NCI-H1694 treated with DMSO at 0.1 percent for 48 hours (cell line): Measurements from ENCODE around the gene IRF1.

Experiments
- DNase-seq: peaks from one replicate; lab custom pipeline; 2025; lab: John Stamatoyannopoulos, UW

IRF1 gene

DNA sequence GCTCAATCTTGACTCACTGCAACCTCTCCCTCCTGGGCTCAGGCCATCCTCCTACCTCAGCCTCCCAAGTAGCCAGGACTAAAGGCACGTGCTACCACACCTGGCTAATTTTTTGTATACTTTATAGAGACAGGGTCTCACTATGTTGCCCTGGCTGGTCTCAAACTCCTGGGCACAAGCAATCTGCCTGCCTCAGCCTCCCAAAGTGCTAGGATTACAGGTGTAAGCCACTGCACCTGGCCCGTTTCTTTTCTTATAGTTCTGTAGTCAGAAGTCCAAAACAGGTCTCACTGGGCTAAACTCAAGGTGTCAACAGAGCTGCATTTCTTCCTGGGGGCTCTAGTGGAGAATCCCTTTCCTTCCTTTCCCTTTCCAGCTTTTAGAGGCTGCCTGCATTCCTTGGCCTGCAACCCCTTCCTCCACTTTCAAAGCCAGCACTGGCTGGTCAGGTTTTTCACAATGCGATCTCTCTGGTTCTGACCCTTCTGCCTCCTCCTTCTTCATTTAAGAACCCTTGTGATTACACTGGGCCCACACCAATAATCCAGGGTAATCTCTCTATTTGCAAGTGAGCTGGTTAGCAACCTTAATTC, 16.3 kb downstream of the IRF1 start:
- DNase-seq: no peak

DNA sequence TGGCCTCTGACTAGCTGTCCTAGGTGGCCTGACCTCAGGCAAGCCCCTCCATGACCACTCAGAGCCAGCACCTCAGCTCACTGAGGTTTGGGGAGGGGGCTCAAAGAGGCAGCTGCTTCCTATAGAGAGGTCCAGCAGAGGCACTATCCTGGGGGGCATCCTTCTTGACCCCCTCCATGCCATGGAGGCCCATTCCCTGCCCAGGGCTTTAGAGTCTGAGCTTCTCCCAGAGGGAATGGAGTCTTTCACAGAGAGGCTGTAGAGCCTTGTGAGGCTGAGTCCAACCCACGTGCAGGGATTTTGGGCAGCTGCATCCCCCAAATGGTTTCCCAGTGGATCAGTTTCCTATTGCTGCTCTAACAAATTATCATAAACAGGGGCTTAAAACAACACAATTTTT, 16.9 kb downstream of the IRF1 start:
- no peak for DNase-seq

DNA sequence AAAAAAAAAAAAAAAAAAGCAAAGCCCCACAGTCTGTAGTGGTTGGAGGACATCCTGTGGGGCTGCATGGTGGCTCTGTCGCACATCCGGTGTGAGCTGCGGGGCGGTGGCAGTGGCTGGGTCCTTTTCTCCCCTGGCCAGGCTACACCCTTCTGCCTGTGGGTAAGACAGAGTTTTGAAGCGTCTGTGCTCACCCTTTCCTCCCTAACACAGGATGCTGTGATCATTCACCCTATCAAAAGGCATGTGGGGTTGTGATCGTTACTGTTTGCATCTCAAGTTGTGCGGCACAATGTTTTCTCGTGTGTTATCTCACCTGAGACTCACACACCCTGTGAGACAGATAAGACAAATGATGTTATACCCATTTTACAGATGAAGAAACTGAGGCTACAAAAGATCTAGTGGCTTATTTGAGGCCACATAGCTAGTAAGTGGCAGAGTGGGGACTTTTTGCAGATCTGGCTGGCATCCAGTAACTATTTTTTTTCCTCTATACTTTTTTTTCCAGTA, 17.5 kb downstream of the IRF1 start:
- DNase-seq: no peak

DNA sequence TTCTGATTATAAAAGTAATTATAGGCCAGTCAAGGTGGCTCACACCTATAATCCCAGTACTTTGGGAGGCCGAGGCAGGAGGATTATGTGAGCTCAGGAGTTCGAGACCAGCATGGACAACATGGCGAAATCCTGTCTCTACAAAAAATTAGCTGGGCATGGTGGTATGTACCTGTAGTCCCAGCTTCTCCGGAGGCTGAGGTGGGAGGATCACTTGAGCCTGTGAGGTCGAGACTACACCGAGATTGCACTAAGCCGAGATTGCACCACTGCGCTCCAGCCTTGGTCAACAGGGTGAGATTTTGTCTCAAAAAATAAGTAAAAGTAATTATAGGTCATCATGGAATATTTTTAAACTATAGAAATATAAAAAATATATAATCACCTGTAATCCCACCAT, 18.1 kb downstream of the IRF1 start:
- no peak for DNase-seq

DNA sequence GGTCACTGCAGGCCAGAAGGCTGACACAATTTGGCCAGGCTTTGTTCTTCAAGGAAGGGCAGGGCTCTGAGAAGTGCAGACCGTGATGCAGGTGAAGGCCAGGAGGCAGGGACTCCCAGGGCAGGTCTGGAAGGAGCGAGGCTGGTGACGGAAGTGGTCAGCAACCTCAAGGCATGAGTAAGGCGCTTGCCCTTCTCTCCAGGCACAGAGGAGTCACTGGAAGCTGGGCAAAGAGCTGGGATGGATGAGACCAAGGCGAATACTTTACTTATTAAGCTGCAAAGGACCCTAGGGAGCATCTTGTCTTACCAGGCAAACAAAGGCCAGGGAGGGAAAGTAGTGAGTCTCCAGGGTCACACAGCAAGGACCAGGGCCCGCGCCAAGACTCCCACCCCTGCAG, 18.6 kb downstream of the IRF1 start:
- no peak for DNase-seq

DNA sequence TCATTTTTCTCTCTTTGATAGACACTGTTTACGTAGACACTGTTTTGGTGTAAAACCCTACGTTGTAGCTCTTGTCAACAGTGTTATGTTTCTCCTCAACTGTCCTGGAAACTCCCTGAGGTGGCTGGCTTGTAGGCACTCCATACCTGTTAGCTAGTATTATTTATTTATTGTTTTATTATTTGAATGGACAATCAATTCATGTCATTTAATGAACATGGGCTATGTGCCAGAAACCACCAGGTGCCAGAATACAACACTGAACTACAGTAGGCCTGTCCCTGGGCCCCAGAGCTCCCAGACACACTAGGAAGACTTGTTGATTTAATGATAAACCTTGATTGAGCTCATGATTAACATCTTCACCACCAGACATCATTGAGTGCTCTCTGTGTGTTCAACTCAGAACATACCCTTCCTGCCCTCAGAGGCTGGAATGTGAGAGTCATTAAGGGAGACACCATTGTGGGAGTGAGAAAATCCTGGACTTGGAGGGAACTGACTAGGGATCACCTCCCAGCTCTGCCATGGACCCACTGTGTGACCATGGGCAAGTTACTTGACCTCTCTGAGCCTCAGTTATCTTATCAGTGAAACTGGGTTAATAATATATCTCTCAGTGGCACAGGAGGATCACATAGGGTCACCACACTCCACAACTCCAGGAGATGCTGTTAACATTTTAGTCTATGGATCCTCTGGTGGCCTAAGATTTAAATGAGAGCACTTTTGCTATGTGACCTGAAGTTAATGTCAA, 19.2 kb downstream of the IRF1 start:
- no peak for DNase-seq

GRCh38 chr5:132470596-132470995, 20.0 kb downstream of the IRF1 start:
- DNase-seq: no peak

DNA sequence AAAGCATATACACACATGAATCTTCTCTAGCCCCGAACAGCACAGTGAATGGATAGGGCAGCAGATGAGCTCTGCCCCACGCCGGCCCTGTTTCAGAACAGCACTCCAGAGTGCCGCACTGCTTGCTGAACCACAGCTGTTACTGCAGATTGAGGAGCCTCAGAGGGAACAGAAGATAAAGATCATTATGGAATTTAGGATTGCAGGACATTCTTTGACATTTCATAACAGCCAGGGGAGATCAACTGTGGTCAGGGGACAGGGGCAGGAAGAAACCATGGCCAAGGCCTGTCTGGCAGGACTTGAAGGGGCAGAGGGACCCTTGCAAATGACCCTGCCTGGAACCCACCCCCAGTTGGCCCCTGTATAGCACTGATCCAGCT, 20.6 kb downstream of the IRF1 start:
- peak; percentile 29 for DNase-seq

DNA sequence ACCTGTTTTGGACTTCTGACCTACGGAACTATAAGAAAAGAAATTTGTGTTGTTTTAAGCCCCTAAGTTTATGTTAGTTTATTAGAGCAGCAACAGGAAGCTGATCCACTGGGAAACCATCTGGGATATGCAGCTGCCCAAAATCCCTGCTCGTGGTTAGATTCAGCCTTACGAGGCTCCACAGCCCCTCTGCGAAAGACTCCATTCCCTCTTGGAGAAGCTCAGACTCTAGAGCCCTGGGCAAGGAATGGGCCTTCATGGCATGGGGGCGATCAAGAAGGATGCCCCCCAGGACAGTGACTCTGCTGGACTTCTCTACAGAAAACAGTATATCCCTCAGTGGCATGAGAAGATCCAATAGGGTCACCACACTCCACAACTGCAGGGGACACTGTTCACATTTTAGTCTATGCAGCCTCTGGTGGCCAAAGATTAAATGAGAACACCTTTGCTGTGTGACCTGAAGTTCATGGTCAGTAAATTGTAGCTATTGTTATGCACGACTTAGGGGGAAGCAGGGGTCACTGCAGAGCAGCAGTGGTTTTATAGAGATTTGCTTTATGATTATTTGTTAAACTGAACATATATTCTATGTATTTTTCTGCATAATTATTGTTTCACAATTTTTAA, 21.1 kb downstream of the IRF1 start:
- DNase-seq: no peak

DNA sequence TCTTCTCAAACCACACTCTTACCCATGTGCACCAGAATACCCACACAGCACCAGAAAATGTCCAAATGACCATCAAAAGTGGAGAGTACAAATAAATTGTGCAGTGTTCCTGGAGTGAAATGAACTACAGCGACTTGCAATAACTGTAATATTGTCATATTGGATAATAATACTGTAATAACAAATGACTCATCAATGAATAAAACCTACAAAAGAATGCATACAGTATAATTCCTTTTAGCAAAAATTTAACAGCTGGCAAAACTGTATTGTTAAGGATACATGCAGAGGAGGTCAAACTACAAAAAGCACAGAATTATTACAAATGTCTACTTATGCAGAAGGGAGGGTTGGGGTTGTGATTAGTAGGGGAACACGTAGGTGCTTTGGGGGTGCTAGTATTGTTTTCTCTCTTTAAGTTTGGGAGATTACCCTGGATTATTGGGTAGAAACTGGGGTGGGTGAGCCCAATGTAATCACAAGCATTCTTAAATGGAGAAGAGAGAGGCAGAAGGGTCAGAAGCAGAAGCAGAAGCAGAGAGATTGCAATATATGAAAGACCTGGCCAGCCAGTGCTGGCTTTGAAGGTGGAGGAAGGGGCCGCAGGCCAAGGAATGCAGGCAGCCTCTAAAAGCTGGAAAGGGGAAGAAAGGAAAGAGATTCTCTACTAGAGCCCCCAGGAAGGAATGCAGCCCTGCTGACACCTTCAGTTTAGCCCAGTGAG, 21.8 kb downstream of the IRF1 start:
- no peak for DNase-seq

DNA sequence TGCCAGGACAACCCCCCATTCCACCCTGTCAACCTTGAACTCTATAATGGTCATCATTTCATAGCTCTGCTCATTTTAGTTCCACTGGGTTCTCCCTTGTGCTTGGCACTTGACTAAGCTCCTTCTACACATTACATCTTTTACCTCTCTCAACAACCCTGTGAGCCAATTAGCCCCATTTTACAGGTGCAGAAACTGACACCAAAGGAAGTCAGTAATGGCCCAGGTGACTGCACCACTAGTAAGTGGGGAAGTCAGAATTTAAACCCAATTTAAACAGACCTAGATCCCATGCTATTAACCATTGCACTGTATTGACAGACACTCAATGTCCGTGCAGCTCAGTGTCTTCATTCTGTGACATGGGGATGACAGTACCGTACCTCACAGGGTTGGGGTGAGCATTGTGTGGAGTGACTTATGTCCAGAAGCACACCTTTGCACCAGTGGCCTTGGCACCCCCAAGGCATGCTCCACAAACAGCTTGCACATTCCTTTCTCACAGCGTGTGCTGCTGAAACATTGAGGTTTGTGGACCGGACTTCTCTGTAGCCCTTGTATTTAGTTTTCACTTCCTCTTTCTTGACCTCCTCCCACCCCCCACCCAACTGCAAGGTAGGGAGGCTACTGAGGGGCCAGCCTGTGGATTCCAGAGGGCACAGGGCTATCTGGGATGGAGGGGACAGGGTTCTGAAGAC, 23.1 kb downstream of the IRF1 start:
- DNase-seq: no peak

- DNase-seq: peak; percentile 31
These were observed 23.9 kb downstream of the IRF1 start for GRCh38 chr5:132466433-132467286.

DNA sequence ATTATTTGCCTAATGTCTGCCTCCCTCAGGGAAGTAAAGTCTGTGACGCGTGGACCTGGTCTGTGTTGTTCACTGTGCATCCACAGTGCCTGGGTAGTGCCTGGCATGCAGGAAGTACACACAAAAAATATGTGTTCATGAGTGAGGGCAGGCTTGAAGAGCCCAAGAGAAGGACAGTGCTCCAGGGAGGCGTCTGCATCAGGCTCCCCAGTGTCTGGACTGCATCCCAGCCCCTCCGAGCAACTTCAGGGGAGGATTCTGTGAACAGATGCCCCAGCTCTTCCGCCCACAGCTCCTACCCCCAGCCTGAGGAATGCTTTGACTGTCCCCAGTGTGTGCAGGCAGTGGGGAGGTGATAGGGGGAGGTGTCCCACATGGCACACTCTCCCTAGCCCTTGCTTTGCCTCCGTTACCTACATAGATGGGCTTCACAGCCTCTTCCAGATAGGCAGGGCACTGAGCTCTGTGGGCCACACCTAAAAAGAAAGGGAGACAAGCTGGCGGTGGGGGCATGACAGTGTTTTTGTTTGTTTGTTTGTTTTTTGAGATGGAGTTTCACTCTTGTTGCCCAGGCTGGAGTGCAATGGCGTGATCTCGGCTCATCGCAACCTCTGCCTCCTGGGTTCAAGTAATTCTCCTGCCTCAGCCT, 25.4 kb downstream of the IRF1 start:
- DNase-seq: peak; percentile 23

DNA sequence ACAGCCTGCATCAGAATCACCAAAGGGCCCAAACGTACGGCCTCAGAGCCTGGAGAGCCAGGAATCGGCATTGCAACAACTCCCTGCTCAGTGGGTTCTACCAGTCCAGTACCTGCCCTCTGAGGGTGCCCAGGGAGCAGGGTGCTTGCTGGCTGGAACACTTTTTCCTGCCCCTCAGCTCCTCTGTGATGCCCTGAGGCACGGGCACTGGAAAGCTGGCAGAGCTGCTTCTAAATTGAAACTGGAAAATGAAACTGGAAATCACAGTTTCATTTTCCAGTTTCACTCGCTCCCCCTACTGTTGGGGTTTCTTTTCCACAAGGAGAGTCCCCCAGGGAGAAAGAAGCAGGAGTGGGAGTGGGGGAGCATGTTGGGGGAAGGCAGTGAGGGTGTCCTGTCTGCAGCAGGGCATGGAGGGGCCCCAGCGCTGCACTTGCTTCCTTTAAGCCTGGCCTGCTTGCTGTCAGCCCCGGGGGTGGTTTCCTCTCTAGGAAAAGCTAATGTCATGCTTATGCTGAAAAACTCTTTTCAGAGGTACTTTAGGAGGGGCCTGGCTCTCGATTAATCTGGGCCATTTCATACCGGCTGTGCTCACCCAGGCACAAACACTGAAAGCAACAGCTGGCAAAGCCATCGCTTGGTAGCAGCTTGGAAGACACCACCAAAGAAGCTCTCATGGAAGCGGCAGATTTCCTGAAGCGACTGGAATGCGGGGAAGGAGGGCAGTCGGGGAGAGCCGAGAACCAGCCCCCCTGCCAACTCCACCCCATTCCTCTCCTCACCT, 26.2 kb downstream of the IRF1 start:
- DNase-seq: peak; percentile 73

DNA sequence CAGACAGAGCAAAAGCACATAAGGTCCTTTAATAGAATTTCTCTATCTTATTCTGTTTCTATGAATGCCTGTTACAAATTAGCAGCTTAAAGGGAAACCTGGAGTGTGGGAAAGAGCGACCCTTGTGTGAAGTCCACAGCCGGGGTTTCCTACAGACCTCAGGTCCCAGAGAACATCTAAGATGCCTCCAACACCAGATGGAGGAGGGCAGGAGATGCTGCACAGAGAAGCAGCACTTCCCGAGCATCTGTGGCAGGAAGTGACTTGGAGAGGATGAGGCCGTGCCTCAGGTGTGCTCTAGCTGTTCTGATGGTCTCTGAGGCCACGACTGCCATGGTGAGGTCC, 26.8 kb downstream of the IRF1 start:
- no peak for DNase-seq

DNA sequence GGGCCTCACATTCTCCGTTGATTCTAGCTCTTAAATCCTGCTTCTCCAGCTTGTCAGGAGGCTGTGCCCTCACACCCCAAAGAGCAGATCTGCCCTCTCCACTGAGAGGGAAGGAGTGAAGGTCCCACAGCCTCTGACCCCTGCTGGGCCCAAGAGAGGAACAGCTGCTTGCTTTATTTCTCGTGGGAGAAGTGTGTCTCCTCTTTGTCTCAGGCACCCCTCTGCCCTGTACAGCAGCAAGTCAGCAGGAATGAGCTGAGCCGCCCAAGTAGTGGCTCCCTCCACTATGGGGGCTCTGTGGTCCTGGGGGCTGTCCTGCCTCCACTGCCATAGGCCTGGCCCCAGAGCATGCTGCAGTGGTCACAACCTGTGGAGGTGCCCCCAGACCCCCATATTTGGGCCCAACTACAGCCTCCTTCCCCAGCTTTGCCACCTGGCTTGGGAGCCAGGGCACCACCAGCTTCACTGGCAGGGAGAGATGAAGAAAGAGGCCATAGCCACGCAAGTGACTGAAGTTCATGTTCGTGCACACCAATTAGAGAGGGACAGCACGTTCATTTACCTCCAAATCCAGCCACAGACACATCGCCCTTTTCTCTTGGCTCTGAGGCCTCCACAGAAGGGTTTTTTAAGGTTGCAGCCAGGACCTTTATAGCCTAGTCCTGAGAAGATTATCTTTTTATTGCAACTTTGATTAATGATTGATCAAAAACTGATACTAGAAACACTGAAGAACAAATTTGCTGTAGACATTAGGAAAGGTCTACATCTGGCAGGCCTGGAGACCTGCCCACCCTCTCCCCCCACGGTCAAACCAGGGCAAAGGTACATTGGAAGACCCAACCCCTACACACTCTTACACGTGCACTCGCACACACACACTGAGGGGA, 27.5 kb downstream of the IRF1 start:
- DNase-seq: no peak

GRCh38 chr5:132462333-132462732, 28.2 kb downstream of the IRF1 start:
- DNase-seq: no peak

DNA sequence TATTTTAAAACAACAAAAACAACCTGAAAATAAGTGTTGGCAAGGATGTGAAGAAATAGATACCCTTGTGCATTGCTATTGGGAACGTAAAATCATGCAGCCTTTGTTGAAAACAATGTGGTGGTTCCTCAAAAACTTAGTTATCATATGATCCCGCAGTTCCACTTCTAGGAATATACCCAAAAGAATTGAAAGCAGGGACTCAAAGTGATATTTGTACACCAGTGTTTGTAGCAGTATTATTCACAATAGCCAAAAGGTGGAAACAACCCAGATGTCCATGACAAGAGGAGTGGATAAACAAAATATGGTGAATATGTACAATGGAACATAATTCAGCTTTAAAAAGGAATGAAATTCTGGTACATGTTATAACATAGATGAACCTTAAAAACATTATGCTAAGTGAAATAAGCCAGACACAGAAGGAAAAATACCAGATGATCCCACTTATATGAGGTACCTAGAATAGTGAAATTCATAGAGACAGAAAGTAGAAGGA, 29.0 kb downstream of the IRF1 start:
- no peak for DNase-seq
